GM21723 (cell line): ENCODE data around the gene CLIP2.
"Not testable (repeated sequence)": the region's sequence is repeated elsewhere in the genome, so short reads cannot be mapped to it uniquely, and the experiment has no call there.

Experiments used
- ATAC-seq: cut with Tn5 transposase; IDR thresholded peaks from one replicate; pipeline ENCODE4 v1.9.1; 2021; ENCODE audit warnings: mild to moderate bottlenecking, moderate library complexity; ENCODE audit not compliant: unreplicated experiment

Gene CLIP2

DNA sequence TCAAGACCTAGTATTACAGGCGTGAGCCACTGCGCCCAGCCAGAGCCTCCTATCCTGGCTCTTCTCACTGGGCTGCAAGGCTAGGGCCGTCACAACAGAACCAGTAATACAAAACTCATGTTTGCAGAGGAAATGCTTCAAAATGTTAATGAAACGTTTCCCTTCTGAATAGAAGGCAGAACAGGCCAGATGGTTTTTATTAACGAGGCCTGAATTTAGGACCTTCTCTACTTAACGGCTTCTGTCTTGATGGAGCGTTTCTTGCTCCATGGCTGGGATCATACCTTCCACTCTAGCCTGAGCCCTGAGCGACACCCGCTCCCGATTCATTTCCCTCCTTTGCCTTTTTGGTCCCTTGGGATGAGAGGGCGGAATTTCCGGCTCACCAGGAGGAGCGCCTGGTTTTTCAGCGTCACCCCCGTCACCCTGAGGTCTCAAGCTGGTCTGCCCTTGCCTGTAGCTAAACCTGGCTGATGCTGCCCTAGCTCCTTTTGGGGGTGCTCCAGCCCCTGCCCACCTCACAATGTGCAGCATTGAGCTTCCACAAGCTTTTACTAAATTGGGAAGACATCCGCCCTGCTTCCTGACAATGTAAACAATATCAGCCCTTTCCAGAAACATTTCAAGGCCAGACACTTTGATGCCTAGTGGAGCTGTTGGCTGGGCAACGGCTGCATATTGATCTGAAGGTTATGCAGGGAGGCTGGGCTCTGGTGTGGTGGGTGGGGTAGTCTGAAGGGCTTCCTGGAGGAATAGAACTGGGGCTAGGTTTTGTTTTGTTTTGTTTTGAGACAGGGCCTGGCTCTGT, 5.2 kb downstream of the CLIP2 start:
- no peak for ATAC-seq

GRCh38 chr7:74297516-74298233, 8.5 kb downstream of the CLIP2 start:
- ATAC-seq: no peak

DNA sequence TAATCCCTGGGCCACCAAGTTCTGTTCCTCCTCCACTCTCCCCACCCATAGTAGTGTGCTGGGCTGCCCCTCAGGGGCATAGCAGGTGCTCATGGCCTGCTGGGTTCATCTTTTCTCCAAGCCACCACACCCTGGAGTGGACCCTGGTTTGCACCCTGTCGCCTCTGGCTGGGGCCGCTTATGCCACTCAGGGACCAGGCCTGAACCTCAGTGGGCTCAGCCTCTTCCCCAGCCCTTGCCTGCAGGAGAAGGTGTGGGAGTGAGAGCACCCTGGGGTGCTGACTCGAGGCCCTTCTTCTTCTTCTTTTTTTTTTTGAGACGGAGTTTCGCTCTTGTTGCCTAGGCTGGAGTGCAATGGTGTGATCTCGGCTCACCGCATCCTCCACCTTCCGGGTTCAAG, 10.2 kb downstream of the CLIP2 start:
- ATAC-seq: no peak

- no peak for ATAC-seq
Measured at GRCh38 chr7:74300926-74301325, 11.7 kb downstream of the CLIP2 start.

DNA sequence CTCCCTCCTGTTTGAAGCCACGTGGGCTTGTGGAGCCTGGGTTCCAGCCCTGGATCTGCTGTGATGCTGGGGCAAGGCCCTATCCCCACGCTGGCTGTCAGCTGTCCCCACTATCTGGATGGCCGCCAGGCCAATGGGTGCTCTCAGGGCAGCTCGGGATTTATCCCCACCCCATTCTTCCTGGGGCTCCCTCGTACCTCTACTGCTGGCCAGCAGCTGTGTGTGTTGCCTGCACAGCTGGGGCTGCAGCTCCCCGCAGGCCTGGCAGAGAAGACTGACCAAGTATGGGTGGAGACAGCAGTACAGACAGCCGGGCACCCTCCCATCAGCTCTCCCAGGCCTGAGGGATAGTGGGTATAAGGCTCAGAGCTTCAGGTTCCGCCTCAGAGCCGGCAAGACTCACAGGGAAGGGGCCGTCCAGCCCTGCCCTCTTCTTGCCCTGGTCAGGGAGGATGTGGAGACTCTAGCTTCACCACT, 13.6 kb downstream of the CLIP2 start:
- ATAC-seq: no peak

DNA sequence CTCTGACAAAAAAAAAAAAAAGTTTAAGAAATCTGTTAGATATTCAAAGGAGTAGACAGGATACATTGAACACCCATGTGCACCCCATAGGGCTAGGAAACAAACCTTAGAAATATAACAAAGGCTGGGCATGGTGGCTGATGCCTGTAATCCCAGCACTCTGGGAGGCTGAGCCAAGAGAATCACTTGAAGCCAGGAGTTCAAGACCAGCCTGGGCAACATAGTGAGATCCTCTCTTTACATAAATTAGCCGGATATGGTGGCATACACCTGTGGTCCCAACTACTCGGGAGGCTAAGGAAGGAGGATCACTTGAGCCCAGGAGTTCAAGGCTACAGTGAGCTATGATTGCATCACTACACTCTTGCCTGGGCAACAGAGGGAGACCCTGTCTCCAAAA, 15.3 kb downstream of the CLIP2 start:
- no peak for ATAC-seq

DNA sequence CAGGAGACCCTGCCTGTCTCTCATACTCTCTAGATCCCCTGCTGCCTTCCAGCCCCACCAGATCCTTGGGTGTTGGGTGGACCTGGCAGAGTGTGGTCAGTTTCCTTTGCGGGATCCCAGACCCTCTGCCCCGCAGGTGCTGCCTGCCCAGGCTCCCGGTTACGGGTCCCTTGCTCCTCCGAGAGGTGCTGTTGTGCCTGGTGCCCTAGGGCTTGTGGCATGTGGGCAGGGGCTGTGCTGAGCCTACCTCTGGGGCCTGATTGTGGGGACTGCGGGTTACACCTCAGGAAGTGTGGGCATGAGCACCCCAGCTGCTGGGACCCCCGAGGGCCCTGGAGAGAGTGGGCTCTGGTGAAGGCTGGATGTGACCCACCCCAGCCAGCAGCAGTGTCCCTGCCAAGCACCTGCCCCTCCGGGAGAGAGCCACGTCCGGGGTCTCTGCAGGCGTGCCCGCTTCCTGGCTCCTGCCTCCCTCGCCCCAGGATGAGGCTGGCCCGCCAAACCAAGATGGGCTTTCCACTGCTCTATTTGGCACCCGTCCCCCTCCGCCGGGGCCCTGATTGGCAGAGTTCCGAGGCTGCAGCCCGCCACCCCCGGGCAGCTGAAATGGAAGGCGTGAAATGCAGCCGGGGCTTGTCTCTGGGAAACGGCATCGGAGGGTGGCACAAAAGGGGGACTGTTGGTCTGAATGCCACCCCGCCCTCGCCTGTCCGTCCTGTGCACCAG, 17.0 kb downstream of the CLIP2 start:
- no peak for ATAC-seq

DNA sequence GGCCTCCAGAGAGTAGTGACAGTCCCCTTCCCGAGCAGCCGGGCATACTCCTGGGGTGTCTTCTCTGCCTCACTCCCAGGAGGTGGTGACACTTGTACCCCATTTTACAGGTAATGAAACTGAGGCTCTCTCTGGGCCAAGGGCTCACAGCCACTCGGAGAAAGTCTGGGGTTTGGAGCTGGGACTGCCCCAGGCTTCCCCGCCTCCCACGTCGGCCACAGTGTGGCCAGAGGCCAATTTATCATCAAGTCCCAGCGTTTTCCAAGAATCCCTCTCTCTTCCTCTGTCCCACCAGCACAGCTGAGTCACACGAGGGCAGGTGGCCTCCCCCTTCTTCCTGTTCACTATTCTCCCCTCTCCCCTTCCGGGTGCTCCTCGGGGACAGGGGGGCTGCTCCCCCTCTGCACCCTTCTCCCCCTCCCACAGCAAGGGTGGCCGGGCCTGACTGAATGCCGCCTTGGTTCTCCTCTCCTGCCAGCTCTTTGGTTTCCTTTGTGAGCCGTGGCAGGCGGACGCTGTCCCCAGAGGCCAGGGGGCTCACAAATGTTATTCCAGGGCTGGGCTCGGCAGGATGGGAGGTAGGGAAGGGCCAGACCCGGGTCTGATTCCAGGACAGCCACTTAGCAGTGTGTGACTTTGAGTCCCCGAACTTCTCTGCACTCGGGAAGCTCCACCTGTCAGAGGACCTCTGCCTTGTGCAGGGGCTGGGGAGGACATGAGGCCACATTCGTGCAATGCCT, 17.7 kb downstream of the CLIP2 start:
- ATAC-seq: no peak

DNA sequence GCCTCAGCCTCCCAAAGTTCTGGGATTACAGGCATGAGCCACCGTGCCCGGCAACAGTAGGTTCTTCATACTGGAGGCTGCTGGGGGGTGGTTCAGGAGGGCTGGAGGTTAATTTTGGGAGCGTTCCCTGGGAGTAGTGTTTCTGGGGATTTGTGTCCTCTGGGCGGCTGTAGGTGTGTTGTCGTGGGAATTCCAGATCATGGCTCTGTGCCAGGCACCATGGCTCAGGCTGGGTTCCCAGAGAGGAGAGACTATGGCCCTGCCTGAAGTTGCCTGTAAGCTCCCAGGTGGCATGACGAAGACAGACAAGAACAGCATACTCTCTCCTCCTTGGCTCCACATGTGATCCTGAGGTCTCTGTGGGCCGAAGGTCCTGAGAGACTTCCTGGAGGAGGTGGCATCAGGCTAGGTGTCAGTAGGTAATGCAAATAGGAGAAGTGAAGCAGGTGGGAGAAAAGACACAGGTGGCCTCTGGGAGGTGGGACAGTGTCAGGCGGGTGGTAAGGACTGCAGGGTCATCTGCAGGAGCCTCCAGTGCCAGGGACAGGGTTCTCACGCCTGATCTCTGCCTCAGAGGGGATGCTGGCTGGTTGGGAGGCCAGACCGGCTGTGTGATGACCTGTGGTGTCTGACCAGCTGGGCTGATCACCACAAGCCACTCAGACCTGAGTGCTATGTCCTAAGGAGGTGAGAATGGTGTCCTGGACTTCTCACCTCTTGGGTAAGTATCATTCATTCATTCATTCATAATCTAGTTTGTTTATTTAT, 18.7 kb downstream of the CLIP2 start:
- ATAC-seq: no peak

GRCh38 chr7:74309181-74309580, 20.0 kb downstream of the CLIP2 start:
- no peak for ATAC-seq

- ATAC-seq: no peak
Measured at GRCh38 chr7:74311305-74311744, 22.1 kb downstream of the CLIP2 start.

DNA sequence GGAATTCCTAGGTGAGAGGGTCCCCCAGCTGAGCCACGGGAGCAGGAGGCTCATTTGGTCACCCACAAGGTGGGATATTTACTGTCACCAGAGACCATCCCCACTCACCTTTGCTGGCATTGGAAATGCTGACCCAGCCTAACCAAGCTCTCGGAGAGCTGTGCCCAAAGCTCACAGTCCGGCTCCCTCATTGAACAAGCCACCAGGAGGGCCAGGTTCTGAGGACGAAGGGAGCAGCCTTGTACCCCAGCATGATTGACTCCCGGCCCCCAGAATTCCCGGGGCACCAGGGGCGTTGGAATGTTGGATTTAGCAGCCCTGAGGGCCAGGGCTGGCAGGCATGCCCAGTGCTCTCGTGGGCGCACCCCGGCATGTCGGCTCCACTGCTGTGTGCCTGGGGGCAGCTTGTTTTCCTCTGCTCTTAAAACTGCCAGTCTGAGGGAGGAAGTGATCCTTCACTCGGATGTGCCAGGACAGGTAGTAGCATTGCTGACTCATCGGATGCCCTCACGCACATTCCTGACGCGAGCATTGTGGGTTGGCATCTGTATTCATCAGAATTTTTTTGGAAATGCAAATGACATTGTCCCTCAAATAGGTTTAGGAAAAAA, 23.3 kb downstream of the CLIP2 start:
- no peak for ATAC-seq

DNA sequence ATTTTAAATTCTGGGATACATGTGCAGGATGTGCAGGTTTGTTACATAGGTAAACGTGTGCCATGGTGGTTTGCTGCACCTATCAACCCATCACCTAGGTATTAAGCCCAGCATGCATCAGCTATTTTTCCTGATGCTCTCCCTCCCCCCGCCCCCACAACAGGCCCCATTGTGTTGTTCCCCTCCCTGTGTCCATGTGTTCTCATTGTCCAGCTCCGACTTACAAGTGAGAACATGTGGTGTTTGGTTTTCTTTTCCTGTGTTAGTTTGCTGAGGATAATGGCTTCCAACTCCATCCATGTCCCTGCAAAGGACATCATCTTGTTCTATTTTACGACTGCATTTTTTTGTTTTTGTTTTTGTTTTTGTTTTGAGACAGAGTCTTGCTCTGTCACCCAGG, 26.7 kb downstream of the CLIP2 start:
- not testable (repeated sequence) for ATAC-seq

DNA sequence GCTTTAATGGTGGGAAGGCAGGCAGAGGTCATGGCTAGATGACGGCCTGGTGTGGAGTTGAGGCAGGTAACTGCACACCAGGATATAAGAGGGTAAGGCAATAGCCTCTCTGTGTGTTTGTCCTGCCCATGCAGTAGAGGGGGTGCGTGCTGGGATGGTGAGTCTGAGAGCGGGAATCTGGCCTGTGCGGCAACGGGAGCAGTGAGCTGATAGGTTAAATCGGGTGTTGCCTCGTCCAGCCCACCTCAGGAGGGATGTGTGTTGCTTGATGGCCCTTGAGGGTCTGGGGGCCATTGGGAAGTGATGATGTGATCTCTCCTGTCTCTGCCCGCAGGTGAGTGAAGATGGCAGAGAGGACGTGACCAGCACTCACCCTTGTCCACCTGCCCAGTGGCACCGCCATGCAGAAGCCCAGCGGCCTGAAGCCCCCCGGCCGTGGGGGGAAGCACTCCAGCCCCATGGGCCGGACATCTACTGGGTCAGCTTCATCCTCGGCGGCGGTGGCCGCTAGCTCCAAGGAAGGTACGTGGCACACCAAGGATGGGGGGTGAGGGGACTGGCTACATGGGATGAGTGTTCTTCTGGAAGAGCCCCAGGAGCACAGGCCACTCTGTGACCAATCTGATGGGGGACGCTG, 28.1 kb downstream of the CLIP2 start:
- no peak for ATAC-seq

GRCh38 chr7:74318043-74318442, 28.8 kb downstream of the CLIP2 start:
- ATAC-seq: no peak

DNA sequence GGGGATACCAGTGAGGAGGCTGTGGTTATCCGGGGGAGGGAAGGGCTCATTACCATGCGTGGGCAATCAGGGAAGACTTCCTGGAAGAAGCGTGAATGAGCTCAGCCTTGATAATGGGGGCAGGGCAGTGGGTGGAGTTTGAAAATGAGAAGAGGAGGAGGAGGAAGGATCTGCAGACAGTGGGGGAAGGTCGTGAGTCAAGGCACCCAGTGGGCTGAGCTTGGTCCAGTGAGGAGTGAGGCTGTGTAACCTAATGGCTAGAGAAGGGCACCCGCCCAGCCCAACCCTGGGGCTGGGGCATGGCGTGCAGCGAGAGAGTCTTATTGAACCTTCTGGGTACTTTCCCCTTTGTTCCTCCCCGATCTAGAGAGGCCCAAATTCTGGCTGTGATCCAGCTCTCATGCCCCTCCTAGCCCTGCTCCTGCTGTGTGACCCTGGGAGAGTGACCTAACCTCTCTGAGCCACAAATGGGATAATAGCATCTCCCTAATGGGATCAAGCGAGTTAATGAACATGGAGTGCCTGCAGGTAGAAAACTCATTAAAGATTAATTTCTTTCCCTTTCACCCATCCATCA, 31.5 kb downstream of the CLIP2 start:
- no peak for ATAC-seq

DNA sequence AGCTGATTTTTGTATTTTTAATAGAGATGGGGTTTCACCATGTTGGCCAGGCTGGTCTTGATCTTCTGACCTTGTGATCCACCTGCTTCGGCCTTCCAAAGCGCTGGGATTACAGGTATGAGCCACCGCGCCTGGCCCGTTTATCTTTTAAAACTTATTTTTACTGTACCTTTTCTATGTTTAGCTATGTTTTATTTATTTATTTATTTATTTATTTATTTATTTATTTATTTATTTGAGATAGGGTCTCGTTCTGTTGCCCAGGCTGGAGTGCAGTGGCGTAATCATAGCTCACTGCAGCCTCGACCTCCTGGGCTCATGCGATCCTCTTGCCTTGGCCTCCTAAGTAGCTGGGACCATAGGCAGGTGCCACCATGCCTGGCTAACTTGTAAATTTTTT, 33.7 kb downstream of the CLIP2 start:
- ATAC-seq: not testable (repeated sequence)

GRCh38 chr7:74324531-74325209, 35.5 kb downstream of the CLIP2 start:
- no peak for ATAC-seq
